A549 (cell line): ENCODE results near the gene RASGRP2.

Source experiments
- CEBPB ChIP-seq, 2 experiments: fragments of >200 bp in 1 of 2; sonication (Bioruptor Twin) in 1 of 2; formaldehyde crosslinking in 1 of 2; IDR thresholded peaks; 2 replicates each; pipeline ENCODE4 v1.6.1; 2012 to 2016
- CTCF ChIP-seq: fragments of >200 bp; sonication (Bioruptor Twin); formaldehyde crosslinking; IDR thresholded peaks from 3 replicates; pipeline ENCODE4 v1.5.1; 2016
- EHMT2 ChIP-seq: fragments of 200-600 bp; sonication (generic); IDR thresholded peaks from 2 replicates; pipeline ENCODE4 v1.6.1; 2016; ENCODE audit warnings: antibody characterized with exemption, low read depth, mild to moderate bottlenecking, moderate library complexity
- ELK1 ChIP-seq: fragments of 150-350 bp; IDR thresholded peaks from 2 replicates; pipeline ENCODE4 v1.6.1; 2014; ENCODE audit warnings: low read depth, mild to moderate bottlenecking, low read length
- EP300 ChIP-seq, 2 experiments: fragments of >200 bp; sonication (Bioruptor Twin); formaldehyde crosslinking; IDR thresholded peaks; 2 replicates in 1 of 2; 3 replicates in 1 of 2; pipeline ENCODE4 v1.6.1; 2016 to 2017
- MAFK ChIP-seq: fragments of 450-650 bp; IDR thresholded peaks from 2 replicates; pipeline ENCODE4 v1.6.1; 2014; ENCODE audit not compliant: partially characterized antibody
- MAX ChIP-seq: IDR thresholded peaks from 2 replicates; pipeline ENCODE4 v1.6.1; 2012
- POLR2A ChIP-seq: IDR thresholded peaks from 2 replicates; pipeline ENCODE4 v1.6.1; 2012; ENCODE audit warnings: mild to moderate bottlenecking, low read length
- REST ChIP-seq: fragments of 200-600 bp; sonication (generic); IDR thresholded peaks from 2 replicates; pipeline ENCODE4 v1.6.1; 2016; ENCODE audit warnings: antibody characterized with exemption, mild to moderate bottlenecking, moderate library complexity
- SMC3 ChIP-seq: fragments of >200 bp; sonication (Bioruptor Twin); formaldehyde crosslinking; IDR thresholded peaks from 3 replicates; pipeline ENCODE4 v1.6.1; 2018; ENCODE audit warnings: inconsistent platforms

- TF ChIP-seq CTCF (no peak), SMC3 (no peak), EHMT2 (no peak), POLR2A (no peak), MAX (no peak), MAFK (no peak), EP300 (IDR thresholded peaks at IDR 0.05) (no peak), CEBPB (IDR thresholded peaks at IDR 0.05) (no peak), REST (no peak), ELK1 (no peak)
These were observed 46.1 kb downstream of the RASGRP2 start for GRCh38 chr11:64697663-64698375.
